Middle frontal gyrus (tissue), 1 donor: ENCODE measurements around the gene WDR75.
"Not testable (repeated sequence)": the region's sequence is repeated elsewhere in the genome, so short reads cannot be mapped to it uniquely, and the experiment has no call there.

ENCODE experiments used
- DNase-seq: peaks from one replicate; pipeline ENCODE4 v3.0.0-alpha.2; 2015; ENCODE audit warnings: low spot score; ENCODE audit errors: extremely low spot score

Gene WDR75

GRCh38 chr2:189440644-189440946, 679 bp upstream of the WDR75 start:
- no peak for DNase-seq

GRCh38 chr2:189441709-189442074, 418 bp downstream of the WDR75 start:
- DNase-seq = no peak

GRCh38 chr2:189442468-189442867, 1.2 kb downstream of the WDR75 start:
- DNase-seq = no peak

GRCh38 chr2:189444322-189444721, 3.0 kb downstream of the WDR75 start:
- no peak for DNase-seq

- DNase-seq = no peak
Measured at GRCh38 chr2:189446780-189447179, 5.5 kb downstream of the WDR75 start.

- DNase-seq = no peak
Measured at GRCh38 chr2:189454009-189454408, 12.7 kb downstream of the WDR75 start.

- no peak for DNase-seq
Measured at GRCh38 chr2:189465076-189465475, 23.8 kb downstream of the WDR75 start.

- no peak for DNase-seq
Measured at GRCh38 chr2:189465478-189465877, 24.2 kb downstream of the WDR75 start.

GRCh38 chr2:189466046-189466445, 24.8 kb downstream of the WDR75 start:
- DNase-seq = no peak

GRCh38 chr2:189466656-189467055, 25.4 kb downstream of the WDR75 start:
- no peak for DNase-seq

GRCh38 chr2:189467160-189467559, 25.9 kb downstream of the WDR75 start:
- DNase-seq = no peak

GRCh38 chr2:189467593-189467992, 26.3 kb downstream of the WDR75 start:
- DNase-seq = no peak

- no peak for DNase-seq
Measured at GRCh38 chr2:189474526-189474925, 33.3 kb downstream of the WDR75 start.

GRCh38 chr2:189477756-189478155, 36.5 kb downstream of the WDR75 start:
- no peak for DNase-seq

GRCh38 chr2:189478289-189478688, 37.0 kb downstream of the WDR75 start:
- DNase-seq = not testable (repeated sequence)

- DNase-seq = no peak
Measured at GRCh38 chr2:189481071-189481470, 39.8 kb downstream of the WDR75 start.

GRCh38 chr2:189483571-189483970, 42.3 kb downstream of the WDR75 start:
- no peak for DNase-seq

- DNase-seq = no peak
Measured at GRCh38 chr2:189483980-189484740, 42.9 kb downstream of the WDR75 start.

GRCh38 chr2:189485146-189485545, 43.9 kb downstream of the WDR75 start:
- DNase-seq = no peak

GRCh38 chr2:189486237-189486770, 45.0 kb downstream of the WDR75 start:
- no peak for DNase-seq

GRCh38 chr2:189487283-189488007, 46.2 kb downstream of the WDR75 start:
- DNase-seq = no peak

GRCh38 chr2:189488008-189488310, 46.7 kb downstream of the WDR75 start:
- DNase-seq = no peak

- DNase-seq = no peak
Measured at GRCh38 chr2:189492451-189492850, 51.2 kb downstream of the WDR75 start.
